Panc1 (cell line): ENCODE results near the gene COPS7A. TPM values are rescaled to one million over a fixed set of nuclear protein-coding genes. Genes with fewer than 3 reads are reported as not detected.

ENCODE experiments used
- ATAC-seq: fragments of 200-7000 bp; cut with Tn5 transposase; 2 replicates; pipeline ENCODE4 v1.9.1; 2020; ENCODE audit warnings: mild to moderate bottlenecking, moderate library complexity
- BruUV-seq: library from RNA; stranded (reverse); fragments of 400-500 nt; replicated peaks from 2 replicates; lab custom pipeline; 2021; lab: Mats Ljungman, UMichigan
- CTCF ChIA-PET: fragments of 300-600 bp; sonication (Branson Sonifier 250); formaldehyde crosslinking; loops from one replicate; lab custom pipeline; 2022; ENCODE audit warnings: antibody characterized with exemption; lab: Charles Lee
- POLR2A ChIA-PET: fragments of 300-600 bp; sonication (Branson Sonifier 250); formaldehyde crosslinking; loops from one replicate; lab custom pipeline; 2022; ENCODE audit warnings: antibody characterized with exemption; lab: Charles Lee
- DNase-seq: peaks from one replicate; pipeline ENCODE4 v3.0.0-alpha.2; 2010; ENCODE audit warnings: low read depth, low spot score
- H3K27ac ChIP-seq: 2 replicates; pipeline ENCODE4 v1.5.1; 2011; ENCODE audit warnings: mild to moderate bottlenecking, low read length, inconsistent platforms
- H3K27me3 ChIP-seq: fragments of 200-500 bp; sonication (Bioruptor generic); 2 replicates; pipeline ENCODE4 v1.6.0; 2014; ENCODE audit warnings: low read length, inconsistent platforms; ENCODE audit not compliant: control insufficient read depth, insufficient read depth
- H3K36me3 ChIP-seq: fragments of 200-500 bp; sonication (Bioruptor generic); 2 replicates; pipeline ENCODE4 v1.5.1; 2014; ENCODE audit warnings: inconsistent platforms, mild to moderate bottlenecking, low read length, moderate library complexity; ENCODE audit not compliant: control insufficient read depth, insufficient read depth
- H3K4me1 ChIP-seq: 2 replicates; pipeline ENCODE4 v1.5.1; 2011; ENCODE audit warnings: inconsistent platforms, mild to moderate bottlenecking, low read length, moderate library complexity; ENCODE audit not compliant: control insufficient read depth, insufficient read depth
- H3K4me3 ChIP-seq, 2 experiments: 2 replicates each; pipeline ENCODE4 v1.5.1; 2011 to 2012; ENCODE audit warnings: low read depth in 2 of 2, low read length in 2 of 2, mild to moderate bottlenecking in 2 of 2, inconsistent platforms in 1 of 2, moderate library complexity in 1 of 2
- H3K9me3 ChIP-seq: fragments of 200-500 bp; sonication (Bioruptor generic); 2 replicates; pipeline ENCODE4 v1.5.1; 2014; ENCODE audit warnings: low read depth, mild to moderate bottlenecking, inconsistent platforms, low read length, moderate library complexity; ENCODE audit not compliant: control insufficient read depth, insufficient read depth
- POLR2AphosphoS5 ChIP-seq: IDR thresholded peaks from 2 replicates; pipeline ENCODE4 v1.6.1; 2012; ENCODE audit warnings: mild to moderate bottlenecking, low read depth, low read length, moderate library complexity
- SIN3A ChIP-seq: IDR thresholded peaks from 2 replicates; pipeline ENCODE4 v1.6.1; 2012; ENCODE audit warnings: low read depth, mild to moderate bottlenecking, low read length, moderate library complexity, borderline replicate concordance; ENCODE audit not compliant: insufficient read depth
- TCF7L2 ChIP-seq: IDR thresholded peaks from 2 replicates; pipeline ENCODE4 v1.6.1; 2011; ENCODE audit warnings: mild to moderate bottlenecking, low read depth, low read length, inconsistent platforms
- in situ Hi-C: cut with HindIII; loops from 2 replicates; pipeline ENCODE4 v1.10.0; 2016; ENCODE audit warnings: low sequenced_read_pairs, low pct_unique_long_range_greater_than_20kb
- intact Hi-C: fragments of 100-400 bp; cut with micrococcal nuclease; formaldehyde crosslinking; loops from one replicate; pipeline ENCODE4 v1.10.0; 2022; ENCODE audit not compliant: unreplicated experiment
- total RNA-seq: library from RNA; stranded (reverse); gene quantifications from one replicate; pipeline ENCODE4 v1.2.1, GENCODE V29; 2021; ENCODE audit not compliant: unreplicated experiment
- TF ChIP-seq, protein P1 (sequence below), 2 experiments: IDR thresholded peaks; 2 replicates each; pipeline ENCODE4 v1.6.1; 2011 to 2012; ENCODE audit warnings: low read depth in 2 of 2, control low read depth in 1 of 2, low read length in 1 of 2, mild to moderate bottlenecking in 1 of 2, moderate library complexity in 1 of 2; ENCODE audit not compliant: insufficient read depth in 1 of 2
- TF ChIP-seq, protein P2 (sequence below): fragments of 450-650 bp; IDR thresholded peaks from 2 replicates; pipeline ENCODE4 v1.5.1; 2017; ENCODE audit warnings: mild to moderate bottlenecking

COPS7A gene
- total RNA-seq, 1 experiment from 2014 or later = 37.5 TPM

DNA sequence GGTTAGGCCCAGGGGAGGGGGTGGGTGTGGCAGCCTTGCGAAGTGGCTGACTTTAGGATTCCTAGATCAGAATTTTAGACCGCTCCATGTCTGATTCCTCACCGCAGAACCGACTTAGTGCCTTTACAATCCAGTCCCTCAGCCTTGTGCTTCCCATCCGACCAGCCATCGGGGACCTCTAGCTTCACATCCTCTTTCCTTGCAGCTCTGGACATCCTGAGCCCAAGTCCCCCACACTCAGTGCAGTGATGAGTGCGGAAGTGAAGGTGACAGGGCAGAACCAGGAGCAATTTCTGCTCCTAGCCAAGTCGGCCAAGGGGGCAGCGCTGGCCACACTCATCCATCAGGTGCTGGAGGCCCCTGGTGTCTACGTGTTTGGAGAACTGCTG is 557 bp downstream of the COPS7A start:
- Histone ChIP-seq H3K9me3 (no peaks in the 10 kb centered on the region), H3K27me3 (no peaks in the 10 kb centered on the region), H3K4me3 (peak overlapping the region; percentile 57 to 80), H3K36me3 (peaks cover 3% of the 10 kb centered on the region; the same call in 1 of the 2 replicates), H3K4me1 (peaks cover 3% of the 10 kb centered on the region; the same call in 1 of the 2 replicates), H3K27ac (peak overlapping the region; percentile 94)
- DNase-seq (no peak), ATAC-seq (peak; percentile 45)
- no TSS peak for BruUV-seq
- CTCF ChIA-PET = interaction anchor here (0.6 to 1.1 kb wide), 2 partner anchors 42 to 99 kb away, joined by 3 to 15 read pairs; partner anchors contain the start of gene PTMS
- intact Hi-C loops = no loop called here
- in situ Hi-C loops = no loop called here
- POLR2A ChIA-PET = interaction anchor here (0.6 kb wide), 1 partner anchor 582 kb away, joined by 7 read pairs; no protein-coding TSS in a partner anchor
- TF ChIP-seq, protein P1, sequence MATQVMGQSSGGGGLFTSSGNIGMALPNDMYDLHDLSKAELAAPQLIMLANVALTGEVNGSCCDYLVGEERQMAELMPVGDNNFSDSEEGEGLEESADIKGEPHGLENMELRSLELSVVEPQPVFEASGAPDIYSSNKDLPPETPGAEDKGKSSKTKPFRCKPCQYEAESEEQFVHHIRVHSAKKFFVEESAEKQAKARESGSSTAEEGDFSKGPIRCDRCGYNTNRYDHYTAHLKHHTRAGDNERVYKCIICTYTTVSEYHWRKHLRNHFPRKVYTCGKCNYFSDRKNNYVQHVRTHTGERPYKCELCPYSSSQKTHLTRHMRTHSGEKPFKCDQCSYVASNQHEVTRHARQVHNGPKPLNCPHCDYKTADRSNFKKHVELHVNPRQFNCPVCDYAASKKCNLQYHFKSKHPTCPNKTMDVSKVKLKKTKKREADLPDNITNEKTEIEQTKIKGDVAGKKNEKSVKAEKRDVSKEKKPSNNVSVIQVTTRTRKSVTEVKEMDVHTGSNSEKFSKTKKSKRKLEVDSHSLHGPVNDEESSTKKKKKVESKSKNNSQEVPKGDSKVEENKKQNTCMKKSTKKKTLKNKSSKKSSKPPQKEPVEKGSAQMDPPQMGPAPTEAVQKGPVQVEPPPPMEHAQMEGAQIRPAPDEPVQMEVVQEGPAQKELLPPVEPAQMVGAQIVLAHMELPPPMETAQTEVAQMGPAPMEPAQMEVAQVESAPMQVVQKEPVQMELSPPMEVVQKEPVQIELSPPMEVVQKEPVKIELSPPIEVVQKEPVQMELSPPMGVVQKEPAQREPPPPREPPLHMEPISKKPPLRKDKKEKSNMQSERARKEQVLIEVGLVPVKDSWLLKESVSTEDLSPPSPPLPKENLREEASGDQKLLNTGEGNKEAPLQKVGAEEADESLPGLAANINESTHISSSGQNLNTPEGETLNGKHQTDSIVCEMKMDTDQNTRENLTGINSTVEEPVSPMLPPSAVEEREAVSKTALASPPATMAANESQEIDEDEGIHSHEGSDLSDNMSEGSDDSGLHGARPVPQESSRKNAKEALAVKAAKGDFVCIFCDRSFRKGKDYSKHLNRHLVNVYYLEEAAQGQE (IDR thresholded peaks at IDR 0.05; ENCODE audit: insufficient read depth in 1 of 2, low read depth in 2 of 2, low read length in 1 of 2) = no peak
- TF ChIP-seq SIN3A (no peak), POLR2AphosphoS5 (no peak), TCF7L2 (no peak)
- TF ChIP-seq, protein P2, sequence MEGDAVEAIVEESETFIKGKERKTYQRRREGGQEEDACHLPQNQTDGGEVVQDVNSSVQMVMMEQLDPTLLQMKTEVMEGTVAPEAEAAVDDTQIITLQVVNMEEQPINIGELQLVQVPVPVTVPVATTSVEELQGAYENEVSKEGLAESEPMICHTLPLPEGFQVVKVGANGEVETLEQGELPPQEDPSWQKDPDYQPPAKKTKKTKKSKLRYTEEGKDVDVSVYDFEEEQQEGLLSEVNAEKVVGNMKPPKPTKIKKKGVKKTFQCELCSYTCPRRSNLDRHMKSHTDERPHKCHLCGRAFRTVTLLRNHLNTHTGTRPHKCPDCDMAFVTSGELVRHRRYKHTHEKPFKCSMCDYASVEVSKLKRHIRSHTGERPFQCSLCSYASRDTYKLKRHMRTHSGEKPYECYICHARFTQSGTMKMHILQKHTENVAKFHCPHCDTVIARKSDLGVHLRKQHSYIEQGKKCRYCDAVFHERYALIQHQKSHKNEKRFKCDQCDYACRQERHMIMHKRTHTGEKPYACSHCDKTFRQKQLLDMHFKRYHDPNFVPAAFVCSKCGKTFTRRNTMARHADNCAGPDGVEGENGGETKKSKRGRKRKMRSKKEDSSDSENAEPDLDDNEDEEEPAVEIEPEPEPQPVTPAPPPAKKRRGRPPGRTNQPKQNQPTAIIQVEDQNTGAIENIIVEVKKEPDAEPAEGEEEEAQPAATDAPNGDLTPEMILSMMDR = no peak

DNA sequence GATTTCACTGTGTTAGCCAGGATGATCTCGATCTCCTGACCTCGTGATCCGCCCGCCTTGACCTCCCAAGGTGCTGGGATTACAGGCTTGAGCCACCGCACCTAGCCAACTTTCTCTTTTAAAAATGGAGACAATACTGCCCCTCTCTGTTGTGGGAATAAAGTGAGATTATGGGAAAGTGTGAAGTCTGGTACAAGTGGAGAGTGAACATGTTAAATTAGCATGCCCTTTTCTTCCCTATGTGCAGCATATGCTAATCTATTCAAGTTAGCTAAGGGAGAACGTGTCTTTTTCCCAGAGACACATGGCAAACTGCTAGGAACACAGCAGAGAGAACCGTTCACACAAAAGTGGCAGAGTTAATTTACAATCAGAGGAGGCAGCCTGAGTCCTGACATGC is 1.5 kb downstream of the COPS7A start:
- no peaks in the 10 kb centered on the region for H3K27me3 ChIP-seq
- ChIA-PET POLR2A (no interaction called here), CTCF (no interaction called here)
- DNase-seq = no peak
- H3K27ac ChIP-seq = no peak overlapping the region
- peaks cover 3% of the 10 kb centered on the region; the same call in 1 of the 2 replicates for H3K36me3 ChIP-seq
- in situ Hi-C loops (no loop called here), intact Hi-C loops (no loop called here)
- no peak overlapping the region for H3K4me3 ChIP-seq
- H3K9me3 ChIP-seq = no peaks in the 10 kb centered on the region
- H3K4me1 ChIP-seq = peaks cover 3% of the 10 kb centered on the region; the same call in 1 of the 2 replicates
- no peak for ATAC-seq
- TF ChIP-seq SIN3A (no peak), POLR2AphosphoS5 (no peak), TCF7L2 (no peak)
- TF ChIP-seq, protein P1 (IDR thresholded peaks at IDR 0.05; ENCODE audit: insufficient read depth in 1 of 2, low read depth in 2 of 2, low read length in 1 of 2) = no peak
- TF ChIP-seq, protein P2 = no peak
- TSS peak; percentile 91 for BruUV-seq
